Epithelial cell of esophagus (primary cell): ENCODE data around the gene XCR1.
A peak's percentile ranks its signal among the peaks of the same experiment; 100 is the strongest.

Experiments
- DNase-seq: peaks from one replicate; pipeline ENCODE4 v3.0.0; 2010; ENCODE audit warnings: low read depth
- H3K4me3 ChIP-seq: 2 replicates; pipeline ENCODE4 v1.5.1; 2011; ENCODE audit warnings: mild to moderate bottlenecking, low read length, control low read depth
- CTCF ChIP-seq: IDR thresholded peaks from 2 replicates; pipeline ENCODE4 v1.5.1; 2011; ENCODE audit warnings: low read depth, mild to moderate bottlenecking, low read length, control low read depth, inconsistent platforms; ENCODE audit not compliant: insufficient read depth; ENCODE audit errors: missing control alignments

The XCR1 gene

GRCh38 chr3:45974686-45975085, 52.6 kb downstream of the XCR1 start:
- H3K4me3 ChIP-seq = no peak overlapping the region
- no peak for TF ChIP-seq CTCF
- no peak for DNase-seq

GRCh38 chr3:45972534-45973402, 54.5 kb downstream of the XCR1 start:
- DNase-seq = peak; percentile 92
- H3K4me3 ChIP-seq = no peak overlapping the region
- no peak for TF ChIP-seq CTCF

GRCh38 chr3:45969953-45970352, 57.3 kb downstream of the XCR1 start:
- H3K4me3 ChIP-seq = no peak overlapping the region
- no peak for DNase-seq
- TF ChIP-seq CTCF = no peak

GRCh38 chr3:45969116-45969515, 58.2 kb downstream of the XCR1 start:
- DNase-seq = no peak
- no peak for TF ChIP-seq CTCF
- no peak overlapping the region for H3K4me3 ChIP-seq

- DNase-seq = peak; percentile 53
- no peak overlapping the region for H3K4me3 ChIP-seq
- TF ChIP-seq CTCF = no peak
These were observed 58.6 kb downstream of the XCR1 start for GRCh38 chr3:45968706-45969105.

- DNase-seq = no peak
- H3K4me3 ChIP-seq = no peak overlapping the region
- no peak for TF ChIP-seq CTCF
These were observed 59.1 kb downstream of the XCR1 start for GRCh38 chr3:45968149-45968548.

GRCh38 chr3:45967724-45968123, 59.6 kb downstream of the XCR1 start:
- DNase-seq = no peak
- no peak for TF ChIP-seq CTCF
- no peak overlapping the region for H3K4me3 ChIP-seq
